Cardiac fibroblast (primary cell): ENCODE measurements around the gene EXD3.

Experiments
- DNase-seq, 2 donors: peaks; one replicate each; pipeline versions ENCODE4 v3.0.0 to v3.0.0-alpha.2; 2010; ENCODE audit warnings: low read depth in 2 of 2
- H3K4me3 ChIP-seq, 2 donors: replicated peaks in 1 of 2; 1 replicate in 1 of 2; 2 replicates in 1 of 2; pipeline ENCODE4 v1.5.1; 2011; ENCODE audit warnings: low read depth in 2 of 2, low read length in 2 of 2, mild to moderate bottlenecking in 2 of 2, moderate library complexity in 1 of 2
- CTCF ChIP-seq: IDR thresholded peaks from one replicate; pipeline ENCODE4 v1.5.1; 2011; ENCODE audit warnings: low read depth, mild to moderate bottlenecking, low read length, inconsistent platforms

Gene EXD3

GRCh38 chr9:137375321-137376058 is 47.5 kb downstream of the EXD3 start:
- DNase-seq, result no peak
- H3K4me3 ChIP-seq, result no peak overlapping the region
- no peak for TF ChIP-seq CTCF

- H3K4me3 ChIP-seq, result no peak overlapping the region
- no peak for DNase-seq
- TF ChIP-seq CTCF, result no peak
These were observed 48.7 kb downstream of the EXD3 start for GRCh38 chr9:137374131-137374845.

- H3K4me3 ChIP-seq, result no peak overlapping the region
- no peak for TF ChIP-seq CTCF
- no peak for DNase-seq
These were observed 49.4 kb downstream of the EXD3 start for GRCh38 chr9:137373611-137373980.

GRCh38 chr9:137372693-137373610 is 50.0 kb downstream of the EXD3 start:
- TF ChIP-seq CTCF, result no peak

GRCh38 chr9:137371946-137372651 is 50.9 kb downstream of the EXD3 start:
- H3K4me3 ChIP-seq, result no peak overlapping the region
- no peak for DNase-seq
- no peak for TF ChIP-seq CTCF

More at GRCh38 chr9:137372693-137373610, 50.0 kb downstream of the EXD3 start:
- no peak overlapping the region for H3K4me3 ChIP-seq
- no peak for DNase-seq

GRCh38 chr9:137371521-137371941 is 51.4 kb downstream of the EXD3 start:
- no peak overlapping the region for H3K4me3 ChIP-seq
- no peak for DNase-seq
- TF ChIP-seq CTCF, result no peak
